AG09309 (cell line): Measurements from ENCODE around the gene COX15.

Experiments
- DNase-seq: peaks from one replicate; pipeline ENCODE4 v3.0.0-alpha.2; 2010; ENCODE audit warnings: low read depth
- H3K4me3 ChIP-seq: 2 replicates; pipeline ENCODE4 v1.5.1; 2011; ENCODE audit warnings: mild to moderate bottlenecking, low read depth, low read length, moderate library complexity; ENCODE audit not compliant: control insufficient read depth
- TF ChIP-seq, protein P1 (sequence below): IDR thresholded peaks from 2 replicates; pipeline ENCODE4 v1.5.1; 2011; ENCODE audit warnings: mild to moderate bottlenecking, low read depth, low read length, inconsistent platforms; ENCODE audit not compliant: insufficient read depth, control insufficient read depth; ENCODE audit errors: missing control alignments

Gene COX15

DNA sequence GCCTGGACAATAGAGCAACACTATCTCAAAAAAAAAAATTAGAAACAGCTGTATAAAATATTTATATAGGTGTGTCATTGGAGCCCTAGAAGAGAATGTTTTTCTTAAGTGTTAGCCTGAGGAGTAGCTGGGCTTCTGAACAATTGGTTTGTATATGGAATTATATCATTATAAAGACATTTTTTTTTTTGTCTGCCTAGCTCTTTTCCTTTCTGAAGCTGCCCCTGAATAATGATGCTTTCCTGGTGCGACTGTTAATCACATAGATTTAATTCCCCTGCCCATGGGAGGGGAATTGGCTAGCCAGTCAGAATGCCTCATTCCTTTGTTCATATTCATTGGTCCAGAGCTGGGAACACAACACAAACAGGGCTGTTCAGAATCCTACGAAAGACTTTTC is 36.6 kb upstream of the COX15 start:
- TF ChIP-seq, protein P1, sequence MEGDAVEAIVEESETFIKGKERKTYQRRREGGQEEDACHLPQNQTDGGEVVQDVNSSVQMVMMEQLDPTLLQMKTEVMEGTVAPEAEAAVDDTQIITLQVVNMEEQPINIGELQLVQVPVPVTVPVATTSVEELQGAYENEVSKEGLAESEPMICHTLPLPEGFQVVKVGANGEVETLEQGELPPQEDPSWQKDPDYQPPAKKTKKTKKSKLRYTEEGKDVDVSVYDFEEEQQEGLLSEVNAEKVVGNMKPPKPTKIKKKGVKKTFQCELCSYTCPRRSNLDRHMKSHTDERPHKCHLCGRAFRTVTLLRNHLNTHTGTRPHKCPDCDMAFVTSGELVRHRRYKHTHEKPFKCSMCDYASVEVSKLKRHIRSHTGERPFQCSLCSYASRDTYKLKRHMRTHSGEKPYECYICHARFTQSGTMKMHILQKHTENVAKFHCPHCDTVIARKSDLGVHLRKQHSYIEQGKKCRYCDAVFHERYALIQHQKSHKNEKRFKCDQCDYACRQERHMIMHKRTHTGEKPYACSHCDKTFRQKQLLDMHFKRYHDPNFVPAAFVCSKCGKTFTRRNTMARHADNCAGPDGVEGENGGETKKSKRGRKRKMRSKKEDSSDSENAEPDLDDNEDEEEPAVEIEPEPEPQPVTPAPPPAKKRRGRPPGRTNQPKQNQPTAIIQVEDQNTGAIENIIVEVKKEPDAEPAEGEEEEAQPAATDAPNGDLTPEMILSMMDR: no peak
- H3K4me3 ChIP-seq: no peak overlapping the region
- no peak for DNase-seq

DNA sequence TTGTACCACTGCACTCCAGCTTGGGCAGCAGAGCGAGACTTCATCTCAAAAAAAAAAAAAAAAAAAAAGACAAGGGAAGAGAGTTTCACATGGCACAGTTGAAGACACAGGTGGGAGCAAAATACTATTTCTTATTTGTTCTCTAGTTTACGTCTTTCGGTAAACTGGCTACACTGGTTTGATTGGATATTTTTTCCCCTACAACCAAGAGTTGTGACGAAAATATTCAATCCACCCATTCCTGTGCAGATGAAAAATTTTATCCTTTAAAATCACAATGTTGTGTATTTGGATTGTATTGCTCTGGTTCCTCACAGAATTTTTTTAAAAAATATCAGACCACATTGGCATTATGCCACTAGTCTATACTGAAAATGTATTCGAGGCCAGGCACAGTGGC is 36.0 kb upstream of the COX15 start:
- TF ChIP-seq, protein P1: no peak
- H3K4me3 ChIP-seq: no peak overlapping the region
- DNase-seq: no peak

DNA sequence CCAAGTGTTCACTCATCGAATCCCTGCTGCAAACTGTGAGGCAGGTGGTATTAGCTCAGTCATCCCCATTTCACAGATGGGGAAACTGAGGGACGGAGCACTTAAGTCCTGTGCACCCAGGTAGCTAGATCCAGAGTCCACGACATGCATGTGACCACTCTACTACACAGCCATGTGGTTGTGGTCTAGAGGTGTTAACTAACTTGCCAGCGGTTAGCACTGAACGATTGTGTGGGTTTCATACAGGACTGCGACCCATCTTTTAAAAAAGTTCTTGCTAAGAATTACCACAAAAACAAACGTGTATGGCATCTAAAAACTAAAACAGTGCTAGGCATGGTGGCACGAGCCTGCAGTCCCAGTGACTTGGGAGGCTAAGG is 34.4 kb upstream of the COX15 start:
- no peak for DNase-seq
- TF ChIP-seq, protein P1: no peak
- no peak overlapping the region for H3K4me3 ChIP-seq

DNA sequence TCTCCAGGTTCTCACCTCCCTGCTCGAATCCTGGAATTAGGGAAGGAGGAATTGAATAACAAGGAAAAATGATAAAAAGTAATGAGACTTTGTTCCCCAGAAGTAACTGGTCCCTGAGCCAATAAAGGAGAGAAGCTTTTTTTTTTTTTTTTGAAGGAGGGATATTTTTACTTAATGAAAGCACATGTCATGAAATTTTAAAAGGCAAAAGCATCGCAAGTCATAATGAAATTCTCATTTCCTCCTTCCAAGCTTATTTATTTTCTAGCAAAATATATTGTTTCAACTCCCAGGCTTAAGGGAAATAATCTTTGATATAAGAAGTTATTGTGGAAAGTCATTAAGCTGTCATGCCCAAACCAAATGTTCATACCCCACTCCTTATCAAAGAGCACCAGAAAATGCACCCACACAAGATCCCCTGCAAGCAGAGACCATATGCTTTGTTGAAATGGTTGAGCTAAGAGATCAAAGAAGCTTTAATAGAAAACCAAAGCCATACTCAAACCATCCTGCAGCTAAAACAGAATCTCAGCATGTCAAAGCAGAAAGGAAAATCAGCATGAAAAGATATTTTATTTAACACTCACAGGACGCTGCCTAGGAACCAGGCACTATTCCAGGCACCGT is 33.9 kb upstream of the COX15 start:
- DNase-seq: no peak
- TF ChIP-seq, protein P1: no peak
- no peak overlapping the region for H3K4me3 ChIP-seq

DNA sequence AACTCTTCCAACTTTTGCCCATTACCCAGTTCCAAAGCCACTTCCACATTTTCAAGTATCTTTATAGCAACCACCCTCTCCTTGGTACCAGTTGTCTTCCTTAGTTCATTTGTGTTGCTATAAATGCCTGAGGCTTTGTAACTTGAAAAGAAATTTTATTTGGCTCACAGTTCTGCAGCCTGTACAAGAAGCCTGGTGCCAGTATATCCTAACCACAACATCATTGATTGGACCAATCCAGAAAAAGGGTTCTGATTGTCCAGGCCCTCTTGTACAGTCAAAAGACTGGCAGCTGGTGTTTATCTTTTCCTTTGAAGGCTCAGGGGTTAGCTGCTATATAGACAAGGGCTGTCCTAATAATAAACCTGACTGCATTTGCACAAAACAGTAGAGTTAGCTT is 29.4 kb upstream of the COX15 start:
- H3K4me3 ChIP-seq: no peak overlapping the region
- TF ChIP-seq, protein P1: no peak
- no peak for DNase-seq

DNA sequence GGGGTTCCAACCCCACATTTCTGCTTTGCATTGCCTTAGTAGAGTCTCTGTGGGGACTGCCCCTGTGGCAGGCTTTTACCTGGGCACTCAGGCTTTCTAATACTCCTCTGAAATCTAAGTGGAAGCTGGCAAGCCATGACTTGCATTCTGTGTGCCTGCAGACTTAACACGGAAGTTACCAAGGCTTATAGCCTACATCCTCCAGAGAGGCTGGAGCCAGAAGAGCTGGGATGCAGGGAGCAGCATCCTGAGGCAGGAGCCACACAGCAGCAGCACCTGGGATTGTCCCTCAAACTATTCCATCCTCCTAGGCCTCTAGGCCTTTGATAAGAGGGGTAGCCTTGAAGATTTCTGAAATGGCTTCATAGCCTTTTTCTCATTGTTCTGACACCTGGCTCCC is 28.4 kb upstream of the COX15 start:
- no peak for DNase-seq

More for the DNA sequence above, 28.4 kb upstream of the COX15 start:
- TF ChIP-seq, protein P1: no peak
- no peak overlapping the region for H3K4me3 ChIP-seq
